PC-3 (cell line): ENCODE measurements around the gene IDS.

Source experiments
- CTCF ChIP-seq: fragments of 300-600 bp; sonication (generic); conservative IDR thresholded peaks from 2 replicates; pipeline ENCODE4 v1.5.1; 2017; ENCODE audit warnings: antibody characterized with exemption, low read depth, mild to moderate bottlenecking, low read length
- EZH2phosphoT487 ChIP-seq: fragments of 300-600 bp; sonication (generic); IDR thresholded peaks from 2 replicates; pipeline ENCODE4 v1.6.1; 2018; ENCODE audit warnings: mild to moderate bottlenecking, antibody characterized with exemption, low read length, borderline replicate concordance

DNA sequence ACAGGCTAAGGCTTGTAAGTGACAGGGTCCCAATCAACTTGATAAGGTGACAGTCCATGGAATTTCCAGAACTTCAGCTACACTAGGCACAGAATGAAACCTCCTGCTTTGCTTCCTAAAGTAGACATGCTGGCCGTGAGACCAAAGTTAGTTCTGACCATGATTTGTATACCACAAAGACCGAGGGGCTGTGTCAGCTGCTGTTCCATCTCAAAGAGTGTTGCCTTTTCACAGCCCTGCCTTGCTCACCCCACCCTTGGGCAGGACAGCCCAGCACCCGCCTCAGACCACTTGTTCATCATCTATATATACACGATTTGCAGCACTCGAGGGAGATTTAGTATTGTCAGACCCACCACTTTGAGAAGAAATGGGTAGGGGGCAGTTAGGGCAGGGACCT lies 5.3 kb downstream of the IDS start:
- TF ChIP-seq CTCF (no peak), EZH2phosphoT487 (no peak)
